Thyroid gland (tissue), 4 donors: ENCODE data around the gene RCE1. TPM values are rescaled to one million over a fixed set of nuclear protein-coding genes. Genes with fewer than 3 reads are reported as not detected.

ENCODE experiments used
- DNase-seq, 2 donors: peaks; one replicate each; pipeline ENCODE4 v3.0.0-alpha.2; 2019
- H3K27ac ChIP-seq, 3 donors: fragments of 200-600 bp; sonication (generic); 1 replicate in 2 of 3; 2 replicates in 1 of 3; pipeline ENCODE4 v1.5.1; 2016 to 2019; ENCODE audit warnings: mild to moderate bottlenecking in 1 of 3, moderate library complexity in 1 of 3
- H3K27me3 ChIP-seq: fragments of 200-600 bp; sonication (generic); one replicate; pipeline ENCODE4 v1.5.1; 2019
- H3K36me3 ChIP-seq, 2 donors: fragments of 200-600 bp; sonication (generic); one replicate each; pipeline ENCODE4 v1.5.1; 2016 to 2019
- H3K4me1 ChIP-seq, 2 donors: fragments of 200-600 bp; sonication (generic); one replicate each; pipeline ENCODE4 v1.5.1; 2017 to 2019
- H3K4me3 ChIP-seq, 3 donors: fragments of 200-600 bp; sonication (generic); replicated peaks in 1 of 3; 1 replicate in 2 of 3; 2 replicates in 1 of 3; pipeline ENCODE4 v1.5.1; 2016; ENCODE audit warnings: mild to moderate bottlenecking in 1 of 3
- H3K9me3 ChIP-seq: fragments of 200-600 bp; sonication (generic); one replicate; pipeline ENCODE4 v1.5.1; 2017
- CTCF ChIP-seq, 6 experiments: fragments of 200-600 bp in 3 of 6; fragments of 450-650 bp in 3 of 6; sonication (generic) in 3 of 6; IDR thresholded peaks; one replicate each; pipeline ENCODE4 v1.5.1; 2016 to 2019; ENCODE audit warnings: antibody characterized with exemption in 6 of 6, mild to moderate bottlenecking in 2 of 6, inconsistent platforms in 1 of 6, moderate library complexity in 1 of 6
- POLR2A ChIP-seq, 2 donors: fragments of 450-650 bp; IDR thresholded peaks; one replicate each; pipeline ENCODE4 v1.6.1; 2017; ENCODE audit warnings: antibody characterized with exemption in 2 of 2, mild to moderate bottlenecking in 2 of 2, moderate library complexity in 1 of 2
- WGBS, 2 donors: methylation state at CpG; one replicate each; pipeline ENCODE4 v1.1.5; 2017; 5-methylcytosine and 5-hydroxymethylcytosine counted together
- intact Hi-C: fragments of 100-400 bp; cut with DNase I; formaldehyde crosslinking; loops from one replicate; pipeline ENCODE4 v1.15.1; 2023
- total RNA-seq, 4 donors: library from RNA; depleted of rRNA; stranded (reverse); fragments of >200 nt; gene quantifications; one replicate each; pipeline ENCODE4 v1.2.3, GENCODE V29; 2016

RCE1 gene
- total RNA-seq, 4 donors from 2014 or later, result 10.8 to 23.6 (median 16.1) TPM

DNA sequence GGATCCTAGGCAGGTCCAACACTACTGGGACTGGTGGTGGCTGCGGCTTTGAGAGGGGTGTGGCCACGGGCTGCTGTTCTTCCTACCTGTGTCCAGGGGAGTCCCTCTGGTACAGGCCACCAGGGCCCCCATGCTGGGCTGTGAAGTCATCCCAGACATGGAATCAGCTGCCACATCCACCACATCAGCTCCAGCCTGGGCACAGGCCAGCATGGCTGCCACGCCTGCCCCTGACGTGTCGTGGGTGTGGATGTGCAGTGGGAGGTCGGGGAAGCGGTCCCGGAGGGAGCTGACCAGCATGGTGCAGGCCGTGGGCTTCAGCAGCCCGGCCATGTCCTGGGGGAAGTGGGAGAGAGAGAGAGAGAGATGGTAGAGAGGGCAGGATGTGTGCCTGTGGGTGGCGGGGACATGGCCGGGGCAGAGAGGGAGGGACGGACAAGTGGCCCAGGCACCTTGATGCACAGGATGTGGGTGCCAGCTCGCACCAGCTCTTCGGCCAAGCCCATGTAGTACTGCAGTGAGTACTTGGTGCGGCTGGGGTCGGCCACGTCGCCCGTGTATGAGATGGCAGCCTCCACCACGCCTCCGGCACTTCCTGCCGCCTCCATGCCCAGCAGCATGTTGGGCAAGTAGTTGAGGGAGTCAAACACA, 7.5 kb downstream of the RCE1 start:
- no peak for TF ChIP-seq POLR2A (IDR thresholded peaks at IDR 0.05)
- TF ChIP-seq CTCF (IDR thresholded peaks at IDR 0.05), result no peak
- 95% methylated on average over 20 to 22 of the region's 23 CpGs for WGBS, 2 donors

GRCh38 chr11:66851239-66851596, 8.0 kb downstream of the RCE1 start:
- Histone ChIP-seq H3K4me1 (peaks cover 6 to 8% of the 10 kb centered on the region in 2 donors), H3K9me3 (no peaks in the 10 kb centered on the region), H3K4me3 (no peak overlapping the region), H3K27ac (no peak overlapping the region), H3K27me3 (no peaks in the 10 kb centered on the region), H3K36me3 (peaks cover 0 to 8% of the 10 kb centered on the region in 2 donors)
- TF ChIP-seq CTCF (IDR thresholded peaks at IDR 0.05), result no peak
- no peak for TF ChIP-seq POLR2A (IDR thresholded peaks at IDR 0.05)
- 77 to 88% methylated on average over 2 to 4 of the region's 4 CpGs for WGBS, 2 donors
- no peak for DNase-seq
- intact Hi-C loops, result no loop called here

More for the DNA sequence above, 7.5 kb downstream of the RCE1 start:
- no peaks in the 10 kb centered on the region for H3K27me3 ChIP-seq
- intact Hi-C loops, result no loop called here
- H3K36me3 ChIP-seq, result peaks cover 0 to 13% of the 10 kb centered on the region in 2 donors
- DNase-seq, result no peak
- H3K4me1 ChIP-seq, result peaks cover 4 to 7% of the 10 kb centered on the region in 2 donors
- no peaks in the 10 kb centered on the region for H3K9me3 ChIP-seq
- no peak overlapping the region for H3K4me3 ChIP-seq
- no peak overlapping the region for H3K27ac ChIP-seq

- intact Hi-C loops, result no loop called here
- no peak overlapping the region for H3K27ac ChIP-seq
- whole genome bisulfite sequencing, 2 donors, result 73 to 86% methylated on average over 19 to 25 of the region's 26 CpGs
- DNase-seq, result no peak
- TF ChIP-seq CTCF (IDR thresholded peaks at IDR 0.05) (no peak), POLR2A (IDR thresholded peaks at IDR 0.05) (no peak)
- peaks cover 6 to 8% of the 10 kb centered on the region in 2 donors for H3K4me1 ChIP-seq
- no peak overlapping the region for H3K4me3 ChIP-seq
- H3K9me3 ChIP-seq, result no peaks in the 10 kb centered on the region
- H3K27me3 ChIP-seq, result no peaks in the 10 kb centered on the region
- H3K36me3 ChIP-seq, result peaks cover 0 to under 1% of the 10 kb centered on the region in 2 donors
Measured at GRCh38 chr11:66851698-66852465, 8.6 kb downstream of the RCE1 start.

GRCh38 chr11:66852466-66853241, 9.4 kb downstream of the RCE1 start:
- no peaks in the 10 kb centered on the region for H3K36me3 ChIP-seq
- no peak for TF ChIP-seq POLR2A (IDR thresholded peaks at IDR 0.05)
- TF ChIP-seq CTCF (IDR thresholded peaks at IDR 0.05), result no peak
- WGBS, 2 donors, result 92% methylated on average over 17 to 20 of the region's 26 CpGs
- H3K27me3 ChIP-seq, result no peaks in the 10 kb centered on the region
- H3K27ac ChIP-seq, result no peak overlapping the region
- intact Hi-C loops, result no loop called here
- H3K4me1 ChIP-seq, result peaks cover 6 to 12% of the 10 kb centered on the region in 2 donors
- H3K4me3 ChIP-seq, result no peak overlapping the region
- no peaks in the 10 kb centered on the region for H3K9me3 ChIP-seq
- DNase-seq, result no peak
